ENCODE data around the gene CAPZA1. TPM values are rescaled to one million over a fixed set of nuclear protein-coding genes. Genes with fewer than 3 reads are reported as not detected.

Gene CAPZA1
- total and polyA plus RNA-seq, 2 donors (not counting 3 experiments of a cell fraction or from before 2014, with no cell fraction given) = 77.1 to 183 TPM

- Histone ChIP-seq H2AFZ (ENCODE audit: low read depth, low read length) (no peak overlapping the region), H3K79me2 (ENCODE audit: control insufficient read depth, insufficient read depth, low read length) (peaks cover 20% of the 10 kb centered on the region), H3K36me3 (ENCODE audit: control insufficient read depth in 2 of 2, extremely low read depth in 1 of 2, insufficient read depth in 2 of 2, low read length in 2 of 2) (no peaks in the 10 kb centered on the region), H3K4me1 (ENCODE audit: control insufficient read depth, extremely low read depth, insufficient read depth, low read length) (peaks cover 15% of the 10 kb centered on the region), H3K9me3 (replicated peaks; ENCODE audit: control insufficient read depth, insufficient read depth, low read length) (no peaks in the 10 kb centered on the region), H3K9ac (replicated peaks; ENCODE audit: extremely low read depth, insufficient read depth, low read length) (no peak overlapping the region), H3K27me3 (ENCODE audit: control insufficient read depth in 2 of 2, insufficient read depth in 2 of 2, low read length in 2 of 2) (no peaks in the 10 kb centered on the region), H3K9me1 (replicated peaks; ENCODE audit: control insufficient read depth, extremely low read depth, insufficient read depth, low read length) (no peaks in the 10 kb centered on the region), H4K20me1 (replicated peaks; ENCODE audit: control insufficient read depth, extremely low read depth, insufficient read depth, low read length) (peaks cover 2% of the 10 kb centered on the region), H3K27ac (ENCODE audit: insufficient read depth, low read depth, low read length) (no peak overlapping the region), H3K4me2 (ENCODE audit: insufficient read depth, low read length) (no peak overlapping the region), H3K4me3 (replicated peaks in 1 of 3; ENCODE audit: insufficient read depth in 1 of 3, low read depth in 1 of 3, low read length in 3 of 3) (no peak overlapping the region)
- FAIRE-seq (no peak), DNase-seq (ENCODE audit: low read depth, low spot score) (no peak)
- BruUV-seq (replicated peaks) = no TSS peak
- TF ChIP-seq JUN (IDR thresholded peaks at IDR 0.05; ENCODE audit: borderline replicate concordance, insufficient read depth, insufficient read length, low read depth) = no peak
- TF ChIP-seq MYC (IDR thresholded peaks at IDR 0.05; ENCODE audit: low read depth, low read length) = no peak
- TF ChIP-seq EZH2 (IDR thresholded peaks at IDR 0.05; ENCODE audit: borderline replicate concordance, low read depth, low read length, severe bottlenecking) = no peak
- TF ChIP-seq POLR2AphosphoS5 (IDR thresholded peaks at IDR 0.05; ENCODE audit: insufficient read depth, low read depth, low read length) = no peak
- no peak for TF ChIP-seq FOS (IDR thresholded peaks at IDR 0.05; ENCODE audit: borderline replicate concordance, insufficient read depth, low read length)
- TF ChIP-seq, protein P1, sequence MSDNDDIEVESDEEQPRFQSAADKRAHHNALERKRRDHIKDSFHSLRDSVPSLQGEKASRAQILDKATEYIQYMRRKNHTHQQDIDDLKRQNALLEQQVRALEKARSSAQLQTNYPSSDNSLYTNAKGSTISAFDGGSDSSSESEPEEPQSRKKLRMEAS (IDR thresholded peaks at IDR 0.05; ENCODE audit: insufficient read depth, insufficient read length) = no peak
- no peak for TF ChIP-seq POLR2A (IDR thresholded peaks at IDR 0.05; ENCODE audit: low read depth, low read length)
- no peak for TF ChIP-seq GATA2 (IDR thresholded peaks at IDR 0.05; ENCODE audit: insufficient read depth, insufficient read length, low read depth, low read length)
- no peak for TF ChIP-seq CTCF (IDR thresholded peaks at IDR 0.05; ENCODE audit: extremely low read depth in 1 of 2, insufficient read depth in 1 of 2, low read depth in 1 of 2, low read length in 2 of 2)
- POLR2A ChIA-PET = no interaction called here
- intact Hi-C loops (cut with micrococcal nuclease) = no loop called here
- CTCF ChIA-PET = no interaction called here
- dilution Hi-C loops (cut with MboI; ENCODE audit: extremely low pct_ligation_motif_present, low sequenced_read_pairs) = no loop called here
These were observed 59.0 kb downstream of the CAPZA1 start for GRCh38 chr1:112678605-112679004.

All from endothelial cell of umbilical vein (primary cell).